H1 (cell line): ENCODE measurements around the gene PRKD1. TPM values are rescaled to one million over a fixed set of nuclear protein-coding genes. Genes with fewer than 3 reads are reported as not detected.
A peak's percentile ranks its signal among the peaks of the same experiment; 100 is the strongest.

ENCODE experiments used
- ASH2L ChIP-seq: fragments of 200-600, 300-600 bp; sonication (generic); IDR thresholded peaks from one replicate; pipeline ENCODE4 v1.7.1; 2017; ENCODE audit warnings: low read length
- EGR1 ChIP-seq: IDR thresholded peaks from 2 replicates; pipeline ENCODE4 v1.6.1; 2011; ENCODE audit warnings: low read depth, low read length, borderline replicate concordance
- HDAC2 ChIP-seq, 2 experiments: fragments of 300-600 bp in 1 of 2; sonication (generic) in 1 of 2; IDR thresholded peaks; 2 replicates each; pipeline ENCODE4 v1.6.1; 2011 to 2012; ENCODE audit warnings: low read depth in 2 of 2, low read length in 2 of 2, mild to moderate bottlenecking in 2 of 2, moderate library complexity in 2 of 2, borderline replicate concordance in 1 of 2, inconsistent platforms in 1 of 2
- KDM4A ChIP-seq: IDR thresholded peaks from one replicate; pipeline ENCODE4 v1.7.1; 2012; ENCODE audit warnings: low read depth, mild to moderate bottlenecking, moderate library complexity, low read length, inconsistent platforms; ENCODE audit not compliant: severe bottlenecking
- PHF8 ChIP-seq: fragments of 200-600 bp; sonication (generic); conservative IDR thresholded peaks from 2 replicates; pipeline ENCODE4 v1.7.1; 2012; ENCODE audit warnings: low read depth, mild to moderate bottlenecking, inconsistent platforms, low read length, moderate library complexity
- RAD21 ChIP-seq, 2 experiments: IDR thresholded peaks in 1 of 2; conservative IDR thresholded peaks in 1 of 2; 2 replicates each; pipeline ENCODE4 v1.6.1; 2011; ENCODE audit warnings: low read depth in 2 of 2, low read length in 2 of 2, improper control_type of control experiment in 1 of 2, inconsistent platforms in 1 of 2, mild to moderate bottlenecking in 1 of 2, moderate library complexity in 1 of 2
- RBBP5 ChIP-seq: IDR thresholded peaks from 2 replicates; pipeline ENCODE4 v1.7.1; 2012; ENCODE audit warnings: low read depth, mild to moderate bottlenecking, inconsistent platforms, low read length, moderate library complexity, borderline replicate concordance
- SAP30 ChIP-seq: fragments of 300-600 bp; sonication (generic); IDR thresholded peaks from 2 replicates; pipeline ENCODE4 v1.7.1; 2012; ENCODE audit warnings: low read length, moderate library complexity, mild to moderate bottlenecking, inconsistent platforms; ENCODE audit not compliant: insufficient read depth, insufficient replicate concordance
- polyA plus RNA-seq, 7 experiments: library from polyadenylated mRNA; depleted of rRNA in 3 of 7; stranded (reverse) in 5 of 7; unstranded in 2 of 7; fragments of >200 nt in 5 of 7; fragments of 200-250 nt in 2 of 7; gene quantifications; 1 replicate in 5 of 7; 2 replicates in 1 of 7; 4 replicates in 1 of 7; pipeline versions ENCODE4 v1.2.1 to v1.2.3, GENCODE V29; 2011 to 2013; ENCODE audit warnings: missing spikeins in 2 of 7, mixed read lengths in 2 of 7
- total RNA-seq: library from RNA; stranded (reverse); fragmentation: NEBNext Ultra II Directional; extraction: Animal tissue kit (Norgen Biotek cat#: 25700); gene quantifications from 2 replicates; pipeline ENCODE4 v1.2.1, GENCODE V29; 2021

The PRKD1 gene
- total and polyA plus RNA-seq, 2 of the 8 experiments (the other 6 are each of a cell fraction or from before 2014, with no cell fraction given) = 3.6 to 6.8 TPM

GRCh38 chr14:29548948-29549370 lies 378.7 kb downstream of the PRKD1 start (continued):
- TF ChIP-seq ASH2L = no peak
- no peak for TF ChIP-seq EGR1
- no peak for TF ChIP-seq HDAC2 (IDR thresholded peaks at IDR 0.05; ENCODE audit: borderline replicate concordance in 1 of 2, low read depth in 2 of 2, low read length in 2 of 2)
- no peak for TF ChIP-seq RBBP5
- TF ChIP-seq KDM4A = no peak
- no peak for TF ChIP-seq PHF8
- no peak for TF ChIP-seq SAP30
- TF ChIP-seq RAD21 (IDR thresholded peaks at IDR 0.05 in 1 of 2, conservative IDR thresholded peaks at IDR 0.05 in 1 of 2; ENCODE audit: low read depth in 2 of 2, low read length in 2 of 2) = peak; percentile 73 to 77
- TF ChIP-seq, all 59 proteins: peak for 2
